ENCODE measurements around the gene ERVV-1.
"Not testable (repeated sequence)": the region's sequence is repeated elsewhere in the genome, so short reads cannot be mapped to it uniquely, and the experiment has no call there.

ERVV-1 gene

GRCh38 chr19:53019684-53020083 is 6.0 kb downstream of the ERVV-1 start:
- DNase-seq (ENCODE audit: low read depth in 2 of 2): no peak

GRCh38 chr19:53028306-53028705 is 14.6 kb downstream of the ERVV-1 start:
- DNase-seq (ENCODE audit: low read depth in 2 of 2): not testable (repeated sequence)

GRCh38 chr19:53034054-53034453 is 20.3 kb downstream of the ERVV-1 start:
- no peak for DNase-seq (ENCODE audit: low read depth in 2 of 2)

GRCh38 chr19:53034948-53035675 is 21.4 kb downstream of the ERVV-1 start:
- DNase-seq (ENCODE audit: low read depth in 2 of 2): no peak

- no peak for DNase-seq (ENCODE audit: low read depth in 2 of 2)
Observed at GRCh38 chr19:53037101-53038097, 23.7 kb downstream of the ERVV-1 start.

- no peak for DNase-seq (ENCODE audit: low read depth in 2 of 2)
Observed at GRCh38 chr19:53041366-53041765, 27.6 kb downstream of the ERVV-1 start.

- DNase-seq (ENCODE audit: low read depth in 2 of 2): no peak
Observed at GRCh38 chr19:53045536-53045935, 31.8 kb downstream of the ERVV-1 start.

- no peak for DNase-seq (ENCODE audit: low read depth in 2 of 2)
Observed at GRCh38 chr19:53047379-53047778, 33.7 kb downstream of the ERVV-1 start.

GRCh38 chr19:53055117-53055516 is 41.4 kb downstream of the ERVV-1 start:
- DNase-seq (ENCODE audit: low read depth in 2 of 2): no peak

- no peak for DNase-seq (ENCODE audit: low read depth in 2 of 2)
Observed at GRCh38 chr19:53057904-53058580, 44.3 kb downstream of the ERVV-1 start.
